A549 treated with Mapracorat at 1 μM for 4 hours (cell line): ENCODE results near the gene TFDP2. TPM values are rescaled to one million over a fixed set of nuclear protein-coding genes. Genes with fewer than 3 reads are reported as not detected.

Source experiments
- total RNA-seq: library from RNA; stranded (reverse); fragments of 200-300 nt; extraction: Qiagen RNA extraction; gene quantifications from 5 replicates; pipeline ENCODE4 v1.2.3, GENCODE V29; 2022

TFDP2 gene
- 13.1 to 22.1 TPM (median 19.5 TPM) in 5 replicates for total RNA-seq

GRCh38 chr3:142148792-142149672 is at the start of gene TFDP2:
Gene TFDP2 (minus strand): TSS chr3:142149544. CDS start chr3:142101749, 47,795 bp downstream.

Other genes starting within 250 kb of the TFDP2 start
- gene GK5, start 76.0 kb upstream of the TFDP2 start, total RNA-seq = 4.2 to 8.7 TPM (median 6.8 TPM) in 5 replicates